RKO (cell line): ENCODE data around the gene NEIL3.

ENCODE experiments used
- DNase-seq: peaks from one replicate; pipeline ENCODE4 v3.0.0-alpha.2; 2016; ENCODE audit warnings: low spot score

NEIL3 gene

GRCh38 chr4:177371461-177371860 is 61.8 kb downstream of the NEIL3 start:
- no peak for DNase-seq

GRCh38 chr4:177374966-177375365 is 65.3 kb downstream of the NEIL3 start:
- no peak for DNase-seq

GRCh38 chr4:177375372-177375771 is 65.7 kb downstream of the NEIL3 start:
- no peak for DNase-seq

- no peak for DNase-seq
These were observed 66.3 kb downstream of the NEIL3 start for GRCh38 chr4:177376024-177376423.

GRCh38 chr4:177380730-177381287 is 71.1 kb downstream of the NEIL3 start:
- DNase-seq, result peak; percentile 11

- DNase-seq, result no peak
These were observed 72.2 kb downstream of the NEIL3 start for GRCh38 chr4:177381762-177382310.

- no peak for DNase-seq
These were observed 75.3 kb downstream of the NEIL3 start for GRCh38 chr4:177384856-177385397.

GRCh38 chr4:177385576-177386277 is 76.1 kb downstream of the NEIL3 start:
- no peak for DNase-seq

GRCh38 chr4:177386278-177386815 is 76.7 kb downstream of the NEIL3 start:
- no peak for DNase-seq

- no peak for DNase-seq
These were observed 81.6 kb downstream of the NEIL3 start for GRCh38 chr4:177391287-177391686.

GRCh38 chr4:177391953-177392352 is 82.3 kb downstream of the NEIL3 start:
- DNase-seq, result no peak

GRCh38 chr4:177393236-177393635 is 83.6 kb downstream of the NEIL3 start:
- DNase-seq, result no peak

- no peak for DNase-seq
These were observed 86.7 kb downstream of the NEIL3 start for GRCh38 chr4:177396352-177396751.

- DNase-seq, result no peak
These were observed 90.4 kb downstream of the NEIL3 start for GRCh38 chr4:177400030-177400429.

- DNase-seq, result no peak
These were observed 92.1 kb downstream of the NEIL3 start for GRCh38 chr4:177401658-177402273.

- DNase-seq, result no peak
These were observed 94.1 kb downstream of the NEIL3 start for GRCh38 chr4:177403746-177404145.

- no peak for DNase-seq
These were observed 94.7 kb downstream of the NEIL3 start for GRCh38 chr4:177404342-177404741.

GRCh38 chr4:177404986-177405385 is 95.3 kb downstream of the NEIL3 start:
- no peak for DNase-seq

GRCh38 chr4:177405508-177405907 is 95.8 kb downstream of the NEIL3 start:
- DNase-seq, result no peak

GRCh38 chr4:177408023-177408422 is 98.3 kb downstream of the NEIL3 start:
- no peak for DNase-seq

GRCh38 chr4:177410566-177410965 is 100.9 kb downstream of the NEIL3 start:
- DNase-seq, result no peak

- no peak for DNase-seq
These were observed 102.3 kb downstream of the NEIL3 start for GRCh38 chr4:177411996-177412395.
